Adrenal gland (tissue), 12 donors: ENCODE measurements around the gene FNIP2. TPM values are rescaled to one million over a fixed set of nuclear protein-coding genes. Genes with fewer than 3 reads are reported as not detected.
"Not testable (repeated sequence)": the region's sequence is repeated elsewhere in the genome, so short reads cannot be mapped to it uniquely, and the experiment has no call there.

ENCODE experiments used
- DNase-seq, 7 donors: peaks; one replicate each; pipeline ENCODE4 v3.0.0-alpha.2; 2019 to 2020
- H3K27ac ChIP-seq, 5 donors: fragments of 200-600 bp; sonication (generic) in 4 of 5; 1 replicate in 3 of 5; 2 replicates in 2 of 5; pipeline versions ENCODE4 v1.5.1 to v1.8.0; 2016 to 2020; ENCODE audit warnings: mild to moderate bottlenecking in 1 of 5
- H3K27me3 ChIP-seq: fragments of 200-600 bp; 2 replicates; pipeline ENCODE4 v1.8.0; 2021
- H3K36me3 ChIP-seq, 2 donors: fragments of 200-600 bp; replicated peaks in 1 of 2; 1 replicate in 1 of 2; 2 replicates in 1 of 2; pipeline versions ENCODE4 v1.5.1 to v1.8.0; 2018 to 2022
- H3K4me1 ChIP-seq, 2 donors: fragments of 200-600 bp; replicated peaks in 1 of 2; 1 replicate in 1 of 2; 2 replicates in 1 of 2; pipeline versions ENCODE4 v1.5.1 to v1.8.0; 2018 to 2021
- H3K4me3 ChIP-seq, 4 donors: fragments of 200-600 bp; sonication (generic) in 3 of 4; one replicate each; pipeline ENCODE4 v1.5.1; 2016 to 2018
- H3K9me3 ChIP-seq, 3 donors: fragments of 200-600 bp; sonication (generic) in 1 of 3; replicated peaks in 1 of 3; 1 replicate in 2 of 3; 2 replicates in 1 of 3; pipeline versions ENCODE4 v1.5.1 to v1.8.0; 2016 to 2021
- CTCF ChIP-seq, 6 experiments: fragments of 450-650 bp in 4 of 6; fragments of 200-600 bp in 2 of 6; sonication (generic) in 1 of 6; IDR thresholded peaks; 1 replicate in 5 of 6; 2 replicates in 1 of 6; pipeline versions ENCODE4 v1.5.1 to v1.8.0; 2016 to 2021; ENCODE audit warnings: antibody characterized with exemption in 6 of 6, mild to moderate bottlenecking in 2 of 6, moderate library complexity in 1 of 6
- POLR2A ChIP-seq, 2 donors: fragments of 450-650 bp; IDR thresholded peaks; one replicate each; pipeline ENCODE4 v1.6.1; 2017; ENCODE audit warnings: antibody characterized with exemption in 2 of 2, mild to moderate bottlenecking in 2 of 2, moderate library complexity in 1 of 2
- WGBS, 4 donors: extraction: QIAGEN DNeasy Blood & Tissue Kit in 2 of 4; methylation state at CpG; one replicate each; pipeline versions ENCODE4 v1.1.5 to v1.1.7; 2013 to 2017; 5-methylcytosine and 5-hydroxymethylcytosine counted together
- intact Hi-C, 2 donors: fragments of 100-400 bp; cut with DNase I; formaldehyde crosslinking; loops; one replicate each; pipeline versions ENCODE4 v1.14.1 to v1.15.0; 2022 to 2023
- polyA plus RNA-seq, 3 donors: library from polyadenylated mRNA; stranded (reverse); fragments of 200-250 nt in 2 of 3; fragments of 350-450 nt in 1 of 3; fragmentation: Illumina TruSeq in 1 of 3; extraction: RNeasy Lipid Tissue Mini Kit (QIAGEN cat#74804) in 1 of 3; gene quantifications; one replicate each; pipeline ENCODE4 v1.2.3, GENCODE V29; 2013 to 2014
- total RNA-seq, 9 donors: library from RNA; depleted of rRNA in 4 of 9; stranded (reverse); fragments of >200 nt in 4 of 9; fragments of 120-200 nt in 1 of 9; fragmentation: NEBNext Ultra II Directional in 1 of 9; extraction: Animal tissue kit (Norgen Biotek cat#: 25700) in 1 of 9; gene quantifications; one replicate each; pipeline versions ENCODE4 v1.1.0 to v1.2.4, GENCODE V29; 2013 to 2023
- donor health status: healthy with polysubstance abuse.
- donor health status: Bipolar disorder and iron deficiency.
- donor health status: DM: yes; HTN: yes; CAD: no.
- donor health status: DM: no; HTN: no; CAD: no.
- donor health status: DM: no; HTN: no; CAD: no.
- donor health status: DM: yes; HTN: yes; CAD: no.

FNIP2 gene
- total and polyA plus RNA-seq, 12 donors: 3.5 to 39.4 (median 27.1) TPM

GRCh38 chr4:158890294-158890693, 121.5 kb downstream of the FNIP2 start:
- DNase-seq: no peak
- Histone ChIP-seq H3K4me1 (no peaks in the 10 kb centered on the region), H3K36me3 (no peaks in the 10 kb centered on the region), H3K9me3 (no peaks in the 10 kb centered on the region), H3K27ac (no peak overlapping the region), H3K27me3 (no peaks in the 10 kb centered on the region), H3K4me3 (no peak overlapping the region)
- intact Hi-C loops: no loop called here
- WGBS, 4 donors: 94 to 99% (median 98%) methylated on average over 3 of the region's 3 CpGs
- TF ChIP-seq CTCF (IDR thresholded peaks at IDR 0.05) (no peak), POLR2A (IDR thresholded peaks at IDR 0.05) (no peak)

- TF ChIP-seq POLR2A (IDR thresholded peaks at IDR 0.05) (no peak), CTCF (IDR thresholded peaks at IDR 0.05) (no peak)
- 94 to 100% (median 97%) methylated on average over 3 of the region's 3 CpGs for WGBS, 4 donors
- intact Hi-C loops: no loop called here
Measured at GRCh38 chr4:158891256-158891655, 122.4 kb downstream of the FNIP2 start.

GRCh38 chr4:158894826-158895225, 126.0 kb downstream of the FNIP2 start:
- Histone ChIP-seq H3K36me3 (no peaks in the 10 kb centered on the region), H3K9me3 (no peaks in the 10 kb centered on the region), H3K4me1 (no peaks in the 10 kb centered on the region), H3K4me3 (no peak overlapping the region), H3K27me3 (no peaks in the 10 kb centered on the region), H3K27ac (no peak overlapping the region)
- no peak for DNase-seq
- 88 to 99% (median 89%) methylated on average over 2 of the region's 2 CpGs for WGBS, 4 donors
- no peak for TF ChIP-seq CTCF (IDR thresholded peaks at IDR 0.05)
- no peak for TF ChIP-seq POLR2A (IDR thresholded peaks at IDR 0.05)
- intact Hi-C loops: no loop called here

More at GRCh38 chr4:158891256-158891655, 122.4 kb downstream of the FNIP2 start:
- Histone ChIP-seq H3K9me3 (no peaks in the 10 kb centered on the region), H3K27me3 (no peaks in the 10 kb centered on the region), H3K36me3 (no peaks in the 10 kb centered on the region), H3K4me1 (no peaks in the 10 kb centered on the region), H3K27ac (no peak overlapping the region), H3K4me3 (no peak overlapping the region)
- no peak for DNase-seq

GRCh38 chr4:158895797-158896576, 127.2 kb downstream of the FNIP2 start:
- intact Hi-C loops: no loop called here
- no peaks in the 10 kb centered on the region for H3K9me3 ChIP-seq
- H3K27ac ChIP-seq: peak overlapping the region in 1 of 5 donors; percentile 44
- WGBS, 4 donors: 78 to 82% (median 80%) methylated on average over 14 of the region's 14 CpGs
- H3K4me1 ChIP-seq: no peaks in the 10 kb centered on the region
- H3K36me3 ChIP-seq: no peaks in the 10 kb centered on the region
- H3K4me3 ChIP-seq: no peak overlapping the region
- no peak for DNase-seq
- no peaks in the 10 kb centered on the region for H3K27me3 ChIP-seq
- TF ChIP-seq POLR2A (IDR thresholded peaks at IDR 0.05): no peak
- TF ChIP-seq CTCF (IDR thresholded peaks at IDR 0.05): no peak

- intact Hi-C loops, DNase-seq, H3K36me3 ChIP-seq, H3K4me1 ChIP-seq, H3K27ac ChIP-seq, H3K27me3 ChIP-seq, H3K4me3 ChIP-seq, H3K9me3 ChIP-seq: not testable (repeated sequence)
- WGBS, 4 donors: 79 to 84% (median 81%) methylated on average over 10 to 11 of the region's 11 CpGs
Measured at GRCh38 chr4:158896577-158897238, 127.9 kb downstream of the FNIP2 start.

GRCh38 chr4:158900408-158900807, 131.6 kb downstream of the FNIP2 start:
- peaks cover 0 to 12% of the 10 kb centered on the region in 2 donors for H3K36me3 ChIP-seq
- H3K4me1 ChIP-seq, intact Hi-C loops, DNase-seq, H3K27me3 ChIP-seq, H3K4me3 ChIP-seq, H3K9me3 ChIP-seq, H3K27ac ChIP-seq: not testable (repeated sequence)
- 92 to 99% (median 97%) methylated on average over 2 of the region's 2 CpGs for WGBS, 4 donors
